ENCODE results near the gene SLAMF9.

DNA sequence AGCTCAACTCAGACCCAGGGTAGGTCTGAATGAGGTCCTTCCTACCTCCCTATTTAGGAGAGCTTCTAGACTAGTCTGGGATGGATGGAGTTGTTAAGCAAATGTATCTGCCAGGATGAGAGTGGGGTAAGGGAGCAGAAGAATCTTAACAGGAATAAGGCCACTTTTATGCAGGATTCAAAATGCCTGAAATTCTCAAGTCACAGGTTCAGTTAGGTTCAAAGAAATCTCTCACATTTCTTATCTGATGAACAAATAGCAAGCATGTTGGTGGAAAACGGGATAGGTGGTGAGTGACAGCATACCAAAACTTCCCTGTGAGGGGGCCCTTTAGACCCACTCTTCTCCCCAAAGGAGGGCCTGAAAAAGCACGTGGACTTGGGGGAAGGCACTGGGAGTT lies 3.0 kb downstream of the SLAMF9 start:
- TF ChIP-seq, protein P1, sequence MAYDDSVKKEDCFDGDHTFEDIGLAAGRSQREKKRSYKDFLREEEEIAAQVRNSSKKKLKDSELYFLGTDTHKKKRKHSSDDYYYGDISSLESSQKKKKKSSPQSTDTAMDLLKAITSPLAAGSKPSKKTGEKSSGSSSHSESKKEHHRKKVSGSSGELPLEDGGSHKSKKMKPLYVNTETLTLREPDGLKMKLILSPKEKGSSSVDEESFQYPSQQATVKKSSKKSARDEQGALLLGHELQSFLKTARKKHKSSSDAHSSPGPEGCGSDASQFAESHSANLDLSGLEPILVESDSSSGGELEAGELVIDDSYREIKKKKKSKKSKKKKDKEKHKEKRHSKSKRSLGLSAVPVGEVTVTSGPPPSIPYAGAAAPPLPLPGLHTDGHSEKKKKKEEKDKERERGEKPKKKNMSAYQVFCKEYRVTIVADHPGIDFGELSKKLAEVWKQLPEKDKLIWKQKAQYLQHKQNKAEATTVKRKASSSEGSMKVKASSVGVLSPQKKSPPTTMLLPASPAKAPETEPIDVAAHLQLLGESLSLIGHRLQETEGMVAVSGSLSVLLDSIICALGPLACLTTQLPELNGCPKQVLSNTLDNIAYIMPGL (CRISPR knock-in tag; IDR thresholded peaks at IDR 0.05): no peak
- TF ChIP-seq, protein P2, sequence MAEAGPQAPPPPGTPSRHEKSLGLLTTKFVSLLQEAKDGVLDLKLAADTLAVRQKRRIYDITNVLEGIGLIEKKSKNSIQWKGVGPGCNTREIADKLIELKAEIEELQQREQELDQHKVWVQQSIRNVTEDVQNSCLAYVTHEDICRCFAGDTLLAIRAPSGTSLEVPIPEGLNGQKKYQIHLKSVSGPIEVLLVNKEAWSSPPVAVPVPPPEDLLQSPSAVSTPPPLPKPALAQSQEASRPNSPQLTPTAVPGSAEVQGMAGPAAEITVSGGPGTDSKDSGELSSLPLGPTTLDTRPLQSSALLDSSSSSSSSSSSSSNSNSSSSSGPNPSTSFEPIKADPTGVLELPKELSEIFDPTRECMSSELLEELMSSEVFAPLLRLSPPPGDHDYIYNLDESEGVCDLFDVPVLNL (CRISPR knock-in tag; IDR thresholded peaks at IDR 0.05; ENCODE audit: borderline replicate concordance, low read depth): no peak
